ENCODE data around the gene PIR. TPM values are rescaled to one million over a fixed set of nuclear protein-coding genes. Genes with fewer than 3 reads are reported as not detected.

Gene PIR
- total and polyA plus RNA-seq, 9 of the 15 experiments (the other 6 are each of a cell fraction or from before 2014, with no cell fraction given) = 7.5 to 29.8 (median 11.5) TPM

DNA sequence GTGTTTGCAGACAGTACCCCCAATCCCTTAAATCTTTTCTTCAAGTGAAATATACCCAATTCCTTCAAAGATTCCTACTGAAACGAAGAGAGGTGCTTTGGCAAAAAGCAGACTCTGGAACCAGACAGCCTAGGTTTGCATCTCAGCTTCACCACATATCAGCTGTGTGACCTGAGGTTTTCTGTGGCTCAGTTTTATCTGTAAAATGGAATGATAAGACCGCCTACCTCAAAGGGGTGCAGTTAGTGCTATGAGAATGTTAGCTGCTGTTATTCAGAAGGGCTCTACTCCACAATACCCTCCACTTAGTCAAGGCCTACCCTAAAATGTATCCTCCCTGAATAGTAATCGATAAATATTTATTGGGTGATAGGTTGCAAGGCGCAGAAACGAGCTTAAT lies 664 bp downstream of the PIR start:
- 5% methylated on average over 5 of the region's 5 CpGs for WGBS (ENCODE audit: insufficient coverage, low coverage, missing lambda C conversion rate)
- peak overlapping the region; percentile 97 for H2AFZ ChIP-seq (ENCODE audit: low read depth, low read length)
- FAIRE-seq (peak; percentile 82), DNase-seq (ENCODE audit: extremely low read depth in 1 of 4, low spot score in 3 of 4) (peak in 3 of 4 experiments; percentile 11 to 37 (median 19)), ATAC-seq (peak; percentile 2; the same call in 1 of the 3 replicates)
- no peaks in the 10 kb centered on the region; the same call in 2 of the 3 replicates for H3K36me3 ChIP-seq (ENCODE audit: control insufficient read depth, insufficient read depth, low read length)
- no peaks in the 10 kb centered on the region; the same call in 2 of the 3 replicates for H3K79me2 ChIP-seq (ENCODE audit: control insufficient read depth, insufficient read depth, low read length)
- H3K9me3 ChIP-seq (replicated peaks; ENCODE audit: control insufficient read depth, insufficient read depth, low read depth, low read length) = no peaks in the 10 kb centered on the region
- H3K27ac ChIP-seq (ENCODE audit: extremely low read depth, low read depth, low read length) = peak overlapping the region; percentile 77; the same call in 2 of the 3 replicates
- intact Hi-C loops (cut with micrococcal nuclease) (loop anchor here (2.0 kb wide), 1 partner anchor 22 kb away; no protein-coding TSS in a partner anchor), in situ Hi-C loops (cut with MboI) (no loop called here)
- TF ChIP-seq SMAD2 (IDR thresholded peaks at IDR 0.05; ENCODE audit: low read depth, low read length) (no peak), ZBTB40 (IDR thresholded peaks at IDR 0.05) (0 out of 2 replicates have a peak, but pooled peaks have one; percentile 21), ZBTB40 (CRISPR knock-in tag; IDR thresholded peaks at IDR 0.05) (no peak)
- peak overlapping the region in 1 of 2 experiments; percentile 58; a peak in 2 of 4 replicates for H3K9ac ChIP-seq (ENCODE audit: insufficient read depth in 1 of 2, low read depth in 2 of 2, low read length in 2 of 2)
- H3K4me3 ChIP-seq = peak overlapping the region; percentile 44
- no peaks in the 10 kb centered on the region for H4K20me1 ChIP-seq (replicated peaks; ENCODE audit: control insufficient read depth, insufficient read depth, low read length)
- BruUV-seq (replicated peaks) = no TSS peak
- no peaks in the 10 kb centered on the region for H3K27me3 ChIP-seq (ENCODE audit: control insufficient read depth in 2 of 2, insufficient read depth in 2 of 2, low read length in 2 of 2)
- peak overlapping the region; percentile 80 for H3K4me2 ChIP-seq (ENCODE audit: insufficient read depth, low read length)
- POLR2A ChIA-PET = interaction anchor here (0.9 to 1.4 kb wide), 4 partner anchors 19 to 142 kb away, joined by 3 to 4 read pairs (median 4); no protein-coding TSS in a partner anchor
- no peaks in the 10 kb centered on the region for H3K9me1 ChIP-seq (ENCODE audit: control insufficient read depth, insufficient read depth, low read length)
- CTCF ChIA-PET (ENCODE audit: low intra/inter-chr PET ratio) = interaction anchor here (0.5 to 1.3 kb wide), 2 partner anchors 73 to 1722 kb away, joined by 3 to 7 read pairs; no protein-coding TSS in a partner anchor
- H3K4me1 ChIP-seq (replicated peaks in 1 of 2; ENCODE audit: control insufficient read depth in 2 of 2, insufficient read depth in 2 of 2, low read length in 2 of 2) = peaks cover 10 to 18% of the 10 kb centered on the region in 2 experiments; a peak in 3 of 5 replicates
